B cell (primary cell): ENCODE measurements around the gene PC.

ENCODE experiments used
- EZH2 ChIP-seq: IDR thresholded peaks from 2 replicates; pipeline ENCODE4 v1.6.1; 2012; ENCODE audit warnings: borderline replicate concordance, low read depth, mild to moderate bottlenecking, moderate library complexity, low read length; ENCODE audit not compliant: insufficient read depth, poor library complexity, severe bottlenecking
- TF ChIP-seq, protein P1 (sequence below): fragments of 200-600 bp; IDR thresholded peaks from one replicate; pipeline ENCODE4 v1.8.0; 2022; ENCODE audit warnings: antibody characterized with exemption, mild to moderate bottlenecking

DNA sequence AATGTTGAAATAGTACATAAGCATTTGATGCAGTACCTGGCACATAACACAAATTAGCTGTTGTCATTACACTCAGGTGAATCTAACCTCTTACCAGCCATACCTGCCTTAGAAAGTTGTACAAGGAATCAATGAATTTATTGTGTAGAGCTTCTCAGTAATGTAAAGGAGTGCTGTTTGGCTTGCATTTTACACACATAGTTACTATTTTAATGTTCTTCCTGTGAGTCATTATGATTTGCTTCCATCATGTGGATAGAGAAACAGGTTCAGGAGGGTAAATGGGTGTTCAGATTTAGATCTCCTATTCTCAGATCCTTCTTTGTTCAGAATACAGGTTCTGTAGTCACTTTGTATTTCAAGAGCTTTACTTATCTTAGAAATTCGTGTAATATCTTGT, 142.5 kb downstream of the PC start:
- TF ChIP-seq, protein P1, sequence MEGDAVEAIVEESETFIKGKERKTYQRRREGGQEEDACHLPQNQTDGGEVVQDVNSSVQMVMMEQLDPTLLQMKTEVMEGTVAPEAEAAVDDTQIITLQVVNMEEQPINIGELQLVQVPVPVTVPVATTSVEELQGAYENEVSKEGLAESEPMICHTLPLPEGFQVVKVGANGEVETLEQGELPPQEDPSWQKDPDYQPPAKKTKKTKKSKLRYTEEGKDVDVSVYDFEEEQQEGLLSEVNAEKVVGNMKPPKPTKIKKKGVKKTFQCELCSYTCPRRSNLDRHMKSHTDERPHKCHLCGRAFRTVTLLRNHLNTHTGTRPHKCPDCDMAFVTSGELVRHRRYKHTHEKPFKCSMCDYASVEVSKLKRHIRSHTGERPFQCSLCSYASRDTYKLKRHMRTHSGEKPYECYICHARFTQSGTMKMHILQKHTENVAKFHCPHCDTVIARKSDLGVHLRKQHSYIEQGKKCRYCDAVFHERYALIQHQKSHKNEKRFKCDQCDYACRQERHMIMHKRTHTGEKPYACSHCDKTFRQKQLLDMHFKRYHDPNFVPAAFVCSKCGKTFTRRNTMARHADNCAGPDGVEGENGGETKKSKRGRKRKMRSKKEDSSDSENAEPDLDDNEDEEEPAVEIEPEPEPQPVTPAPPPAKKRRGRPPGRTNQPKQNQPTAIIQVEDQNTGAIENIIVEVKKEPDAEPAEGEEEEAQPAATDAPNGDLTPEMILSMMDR, result no peak
- no peak for TF ChIP-seq EZH2
